ENCODE data around the gene RAMP2. TPM values are rescaled to one million over a fixed set of nuclear protein-coding genes. Genes with fewer than 3 reads are reported as not detected.
"Not testable (repeated sequence)": the region's sequence is repeated elsewhere in the genome, so short reads cannot be mapped to it uniquely, and the experiment has no call there.

The RAMP2 gene
- total RNA-seq (2014; rRNA removed; shearing (Covaris generic)): not detected in 2 replicates

GRCh38 chr17:42760652-42761581 is at the start of gene RAMP2:
RAMP2 (plus strand) TSS chr17:42761227; CDS start chr17:42761262, 35 bp downstream.
- Histone ChIP-seq H3K36me3 (no peaks in the 10 kb centered on the region), H3K9me3 (replicated peaks) (no peaks in the 10 kb centered on the region), H3K27me3 (no peaks in the 10 kb centered on the region), H3K4me3 (no peak within 1 kb of the TSS), H3K27ac (peak within 1 kb of the TSS; percentile 26), H3K4me1 (peaks cover 18% of the 10 kb centered on the region)
- no peak for DNase-seq

- Histone ChIP-seq H3K4me3 (no peak overlapping the region), H3K9me3 (replicated peaks) (no peaks in the 10 kb centered on the region), H3K27ac (no peak overlapping the region), H3K4me1 (no peaks in the 10 kb centered on the region), H3K36me3 (peaks cover 21% of the 10 kb centered on the region), H3K27me3 (no peaks in the 10 kb centered on the region)
- peak; percentile 55 to 82 for DNase-seq
Measured at GRCh38 chr17:42720996-42721583, 39.9 kb upstream of the RAMP2 start.

GRCh38 chr17:42723636-42724035 is 37.4 kb upstream of the RAMP2 start:
- Histone ChIP-seq H3K27me3 (no peaks in the 10 kb centered on the region), H3K27ac (no peak overlapping the region), H3K4me3 (no peak overlapping the region), H3K9me3 (replicated peaks) (no peaks in the 10 kb centered on the region), H3K36me3 (peaks cover 31% of the 10 kb centered on the region), H3K4me1 (no peaks in the 10 kb centered on the region)
- DNase-seq: no peak

- Histone ChIP-seq H3K27ac (no peak overlapping the region), H3K36me3 (peaks cover 27% of the 10 kb centered on the region), H3K27me3 (no peaks in the 10 kb centered on the region), H3K9me3 (replicated peaks) (no peaks in the 10 kb centered on the region), H3K4me3 (no peak overlapping the region), H3K4me1 (no peaks in the 10 kb centered on the region)
- DNase-seq: no peak
Measured at GRCh38 chr17:42725143-42725542, 35.9 kb upstream of the RAMP2 start.

GRCh38 chr17:42740699-42741098 is 20.3 kb upstream of the RAMP2 start:
- H3K27me3 ChIP-seq: no peaks in the 10 kb centered on the region
- H3K27ac ChIP-seq: no peak overlapping the region
- no peak for DNase-seq
- no peak overlapping the region for H3K4me3 ChIP-seq
- no peaks in the 10 kb centered on the region for H3K36me3 ChIP-seq
- no peaks in the 10 kb centered on the region for H3K9me3 ChIP-seq (replicated peaks)
- peaks cover 4% of the 10 kb centered on the region; the same call in 1 of the 2 replicates for H3K4me1 ChIP-seq

GRCh38 chr17:42742916-42743315 is 18.1 kb upstream of the RAMP2 start:
- not testable (repeated sequence) for DNase-seq; H3K4me3 ChIP-seq; H3K36me3 ChIP-seq; H3K27ac ChIP-seq; H3K9me3 ChIP-seq (replicated peaks); H3K4me1 ChIP-seq; H3K27me3 ChIP-seq

GRCh38 chr17:42743595-42744282 is 17.3 kb upstream of the RAMP2 start:
- Histone ChIP-seq H3K27me3 (no peaks in the 10 kb centered on the region), H3K9me3 (replicated peaks) (no peaks in the 10 kb centered on the region), H3K4me1 (peaks cover 4% of the 10 kb centered on the region; the same call in 1 of the 2 replicates), H3K36me3 (no peaks in the 10 kb centered on the region), H3K27ac (peak overlapping the region; percentile 55; the same call in 1 of the 2 replicates), H3K4me3 (peak overlapping the region; percentile 72)
- DNase-seq: no peak

GRCh38 chr17:42744283-42744805 is 16.7 kb upstream of the RAMP2 start:
- DNase-seq: peak; percentile 81 to 82
- H3K27me3 ChIP-seq: no peaks in the 10 kb centered on the region
- peak overlapping the region; percentile 55 for H3K27ac ChIP-seq
- peak overlapping the region; percentile 72 for H3K4me3 ChIP-seq
- H3K4me1 ChIP-seq: peaks cover 4% of the 10 kb centered on the region; the same call in 1 of the 2 replicates
- H3K36me3 ChIP-seq: no peaks in the 10 kb centered on the region
- H3K9me3 ChIP-seq (replicated peaks): no peaks in the 10 kb centered on the region

- Histone ChIP-seq H3K9me3 (replicated peaks) (no peaks in the 10 kb centered on the region), H3K27me3 (no peaks in the 10 kb centered on the region), H3K27ac (peak within 1 kb of the TSS; percentile 55)
Measured at GRCh38 chr17:42744806-42745617, 16.0 kb upstream of the RAMP2 start, which contains the start of gene EZH1. EZH1 (minus strand) TSS chr17:42745040; CDS start chr17:42728941, 16,099 bp downstream.

GRCh38 chr17:42748202-42748907 is 12.7 kb upstream of the RAMP2 start:
- Histone ChIP-seq H3K4me3 (no peak overlapping the region), H3K27me3 (no peaks in the 10 kb centered on the region), H3K27ac (no peak overlapping the region), H3K4me1 (peaks cover 4% of the 10 kb centered on the region; the same call in 1 of the 2 replicates), H3K36me3 (no peaks in the 10 kb centered on the region), H3K9me3 (replicated peaks) (no peaks in the 10 kb centered on the region)
- no peak for DNase-seq

More at GRCh38 chr17:42744806-42745617, 16.0 kb upstream of the RAMP2 start, which contains the start of gene EZH1:
- Histone ChIP-seq H3K4me3 (peak within 1 kb of the TSS; percentile 72), H3K4me1 (peaks cover 4% of the 10 kb centered on the region; the same call in 1 of the 2 replicates), H3K36me3 (no peaks in the 10 kb centered on the region)
- DNase-seq: peak; percentile 93 to 96

- H3K27me3 ChIP-seq: no peaks in the 10 kb centered on the region
- H3K4me1 ChIP-seq: no peaks in the 10 kb centered on the region; the same call in 1 of the 2 replicates
- no peak overlapping the region for H3K4me3 ChIP-seq
- no peaks in the 10 kb centered on the region for H3K9me3 ChIP-seq (replicated peaks)
- no peak for DNase-seq
- H3K27ac ChIP-seq: no peak overlapping the region
- no peaks in the 10 kb centered on the region for H3K36me3 ChIP-seq
Measured at GRCh38 chr17:42748908-42749798, 11.9 kb upstream of the RAMP2 start.

GRCh38 chr17:42750739-42751344 is 10.2 kb upstream of the RAMP2 start:
- H3K36me3 ChIP-seq: no peaks in the 10 kb centered on the region
- no peak for DNase-seq
- no peaks in the 10 kb centered on the region for H3K9me3 ChIP-seq (replicated peaks)
- no peaks in the 10 kb centered on the region for H3K27me3 ChIP-seq
- H3K27ac ChIP-seq: no peak overlapping the region
- H3K4me3 ChIP-seq: no peak overlapping the region
- H3K4me1 ChIP-seq: no peaks in the 10 kb centered on the region; the same call in 1 of the 2 replicates
